Parathyroid adenoma (tissue), 2 donors: ENCODE measurements around the gene DOCK3.
"Not testable (repeated sequence)": the region's sequence is repeated elsewhere in the genome, so short reads cannot be mapped to it uniquely, and the experiment has no call there.

Experiments used
- H2AFZ ChIP-seq: fragments of 300-600 bp; sonication (generic); one replicate; pipeline ENCODE4 v1.7.0; 2017; ENCODE audit warnings: antibody characterized with exemption, mild to moderate bottlenecking
- H3K27ac ChIP-seq: fragments of 300-600 bp; sonication (generic); one replicate; pipeline ENCODE4 v1.7.0; 2017
- H3K27me3 ChIP-seq: fragments of 300-600 bp; sonication (generic); one replicate; pipeline ENCODE4 v1.7.0; 2017; ENCODE audit warnings: low read length; ENCODE audit not compliant: control insufficient read depth, insufficient read depth
- H3K36me3 ChIP-seq: fragments of 300-600 bp; sonication (generic); one replicate; pipeline ENCODE4 v1.7.0; 2017; ENCODE audit warnings: low read length; ENCODE audit not compliant: control insufficient read depth, insufficient read depth
- H3K4me1 ChIP-seq: fragments of 300-600 bp; sonication (generic); one replicate; pipeline ENCODE4 v1.7.0; 2017; ENCODE audit warnings: control low read depth
- H3K4me2 ChIP-seq: fragments of 300-600 bp; sonication (generic); one replicate; pipeline ENCODE4 v1.7.0; 2017; ENCODE audit warnings: low read length
- H3K4me3 ChIP-seq: fragments of 300-600 bp; sonication (generic); one replicate; pipeline ENCODE4 v1.7.0; 2017; ENCODE audit warnings: low read depth, low read length
- H3K79me2 ChIP-seq: fragments of 300-600 bp; sonication (generic); one replicate; pipeline ENCODE4 v1.7.0; 2017; ENCODE audit warnings: control low read depth
- H3K9ac ChIP-seq: fragments of 300-600 bp; sonication (generic); one replicate; pipeline ENCODE4 v1.7.0; 2017; ENCODE audit warnings: mild to moderate bottlenecking
- H3K9me3 ChIP-seq: fragments of 300-600 bp; sonication (generic); one replicate; pipeline ENCODE4 v1.7.0; 2017; ENCODE audit warnings: low read length; ENCODE audit not compliant: control insufficient read depth
- CTCF ChIP-seq: fragments of 300-600 bp; sonication (generic); IDR thresholded peaks from one replicate; pipeline ENCODE4 v1.7.0; 2017; ENCODE audit warnings: antibody characterized with exemption, mild to moderate bottlenecking
- donor health status: primary hyperparathyroidism.

Gene DOCK3

GRCh38 chr3:51173518-51174271 lies 499.0 kb downstream of the DOCK3 start:
- no peaks in the 10 kb centered on the region for H3K9me3 ChIP-seq
- no peak overlapping the region for H3K4me2 ChIP-seq
- no peaks in the 10 kb centered on the region for H3K79me2 ChIP-seq
- peaks cover 7% of the 10 kb centered on the region for H3K36me3 ChIP-seq
- TF ChIP-seq CTCF = no peak
- no peak overlapping the region for H3K27ac ChIP-seq
- no peaks in the 10 kb centered on the region for H3K27me3 ChIP-seq
- H3K9ac ChIP-seq = no peak overlapping the region
- no peak overlapping the region for H3K4me3 ChIP-seq
- H2AFZ ChIP-seq = no peak overlapping the region
- H3K4me1 ChIP-seq = no peaks in the 10 kb centered on the region

- H3K4me2 ChIP-seq = no peak overlapping the region
- no peaks in the 10 kb centered on the region for H3K79me2 ChIP-seq
- H3K4me3 ChIP-seq = no peak overlapping the region
- H3K36me3 ChIP-seq = peaks cover 7% of the 10 kb centered on the region
- no peaks in the 10 kb centered on the region for H3K27me3 ChIP-seq
- no peak overlapping the region for H3K27ac ChIP-seq
- no peak overlapping the region for H2AFZ ChIP-seq
- H3K9me3 ChIP-seq = no peaks in the 10 kb centered on the region
- no peaks in the 10 kb centered on the region for H3K4me1 ChIP-seq
- no peak for TF ChIP-seq CTCF
- no peak overlapping the region for H3K9ac ChIP-seq
Observed at GRCh38 chr3:51176923-51177322, 502.2 kb downstream of the DOCK3 start.

GRCh38 chr3:51186446-51186845 lies 511.7 kb downstream of the DOCK3 start:
- H2AFZ ChIP-seq, H3K36me3 ChIP-seq, H3K9me3 ChIP-seq, H3K27me3 ChIP-seq, H3K9ac ChIP-seq, H3K4me1 ChIP-seq, H3K79me2 ChIP-seq, H3K4me3 ChIP-seq, H3K27ac ChIP-seq, H3K4me2 ChIP-seq: not testable (repeated sequence)

- TF ChIP-seq CTCF = no peak
- Histone ChIP-seq H3K27ac (no peak overlapping the region), H3K4me2 (no peak overlapping the region), H3K9me3 (no peaks in the 10 kb centered on the region), H3K4me3 (no peak overlapping the region), H2AFZ (no peak overlapping the region), H3K9ac (no peak overlapping the region), H3K79me2 (no peaks in the 10 kb centered on the region), H3K4me1 (no peaks in the 10 kb centered on the region), H3K36me3 (no peaks in the 10 kb centered on the region), H3K27me3 (no peaks in the 10 kb centered on the region)
Observed at GRCh38 chr3:51190199-51190598, 515.5 kb downstream of the DOCK3 start.

- TF ChIP-seq CTCF = no peak
Observed at GRCh38 chr3:51190827-51191226, 516.1 kb downstream of the DOCK3 start.

More at GRCh38 chr3:51190827-51191226, 516.1 kb downstream of the DOCK3 start:
- Histone ChIP-seq H3K27me3 (no peaks in the 10 kb centered on the region), H3K4me3 (no peak overlapping the region), H3K27ac (no peak overlapping the region), H3K9me3 (no peaks in the 10 kb centered on the region), H3K9ac (no peak overlapping the region), H3K79me2 (no peaks in the 10 kb centered on the region), H3K4me2 (no peak overlapping the region), H3K36me3 (no peaks in the 10 kb centered on the region), H2AFZ (no peak overlapping the region), H3K4me1 (no peaks in the 10 kb centered on the region)
